Activated T-cell treated with anti-CD3 and anti-CD28 coated beads, Interleukin-2, amount 50 U/mL, for 1 hour (primary cell): Measurements from ENCODE around the gene PARK7.

Experiments used
- DNase-seq: peaks from one replicate; pipeline ENCODE4 v3.0.0-alpha.2; 2020

Gene PARK7

GRCh38 chr1:8011016-8011415 is 49.5 kb downstream of the PARK7 start:
- no peak for DNase-seq

DNA sequence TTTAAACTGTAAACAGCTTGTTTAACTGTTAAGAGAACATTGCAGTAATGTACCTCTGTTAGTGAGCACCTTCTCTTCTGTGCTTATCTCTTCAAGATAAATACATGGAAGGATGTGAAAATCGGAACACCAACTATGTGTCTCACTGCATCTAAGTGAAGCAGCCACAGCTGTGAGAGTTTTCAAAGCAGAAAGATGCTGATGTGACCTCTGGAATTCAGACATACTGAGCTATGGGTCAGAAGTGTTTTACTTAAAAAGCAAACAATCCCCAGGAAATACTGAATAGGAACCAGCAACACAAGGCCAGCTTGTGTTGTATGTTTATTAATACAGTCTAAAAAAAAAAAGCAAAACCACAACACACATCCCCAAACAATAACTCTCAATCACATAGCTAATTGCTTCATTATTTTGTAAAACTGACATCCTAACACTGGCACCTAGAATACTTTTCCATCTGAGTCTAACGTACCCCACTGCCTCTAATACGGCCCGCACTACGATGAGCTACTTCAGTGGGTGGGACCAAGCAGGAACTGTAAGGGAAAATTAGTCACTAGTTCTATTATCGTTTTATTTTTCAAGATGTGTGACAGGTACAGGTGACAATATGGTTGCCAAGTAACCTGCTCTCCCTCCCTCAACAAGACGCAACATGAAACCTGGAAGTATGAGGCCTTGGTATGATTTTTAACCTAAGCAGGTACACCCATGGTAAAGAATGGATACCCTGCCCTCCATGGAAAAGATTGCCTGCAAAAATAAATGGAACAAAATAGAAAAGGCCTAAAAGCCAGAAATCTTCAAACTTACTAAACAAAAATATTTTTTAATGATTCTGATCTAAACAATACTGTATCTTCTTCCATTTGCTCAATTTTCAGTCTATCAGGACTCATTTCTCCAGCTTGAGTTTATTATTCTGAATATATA is 50.7 kb downstream of the PARK7 start:
- no peak for DNase-seq

- no peak for DNase-seq
Observed at GRCh38 chr1:8012955-8013354, 51.4 kb downstream of the PARK7 start.

GRCh38 chr1:8013399-8013798 is 51.9 kb downstream of the PARK7 start:
- DNase-seq = no peak

DNA sequence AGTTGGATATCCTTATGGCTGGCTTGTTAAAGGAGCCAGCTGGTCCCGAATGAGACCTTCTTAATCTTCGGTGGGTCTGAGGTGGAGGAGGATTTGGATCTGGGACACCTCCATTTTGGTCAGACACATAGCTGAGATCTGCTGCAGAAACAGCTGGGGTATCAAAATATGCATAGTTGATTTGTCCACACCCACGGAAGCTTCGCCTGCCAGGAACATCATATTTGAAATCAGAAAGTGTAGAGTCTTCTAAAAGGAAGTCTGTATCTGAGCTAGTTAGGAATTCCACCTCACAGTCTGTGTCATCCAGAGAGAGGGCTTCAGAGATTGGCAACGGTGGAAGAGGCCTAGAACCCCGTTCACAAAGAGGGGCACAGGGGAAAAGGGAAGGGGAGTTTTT is 52.3 kb downstream of the PARK7 start:
- DNase-seq = no peak

- no peak for DNase-seq
Observed at GRCh38 chr1:8014381-8014988, 53.0 kb downstream of the PARK7 start.

GRCh38 chr1:8015036-8015808 is 53.7 kb downstream of the PARK7 start:
- DNase-seq = no peak

GRCh38 chr1:8015809-8016165 is 54.3 kb downstream of the PARK7 start:
- DNase-seq = no peak

DNA sequence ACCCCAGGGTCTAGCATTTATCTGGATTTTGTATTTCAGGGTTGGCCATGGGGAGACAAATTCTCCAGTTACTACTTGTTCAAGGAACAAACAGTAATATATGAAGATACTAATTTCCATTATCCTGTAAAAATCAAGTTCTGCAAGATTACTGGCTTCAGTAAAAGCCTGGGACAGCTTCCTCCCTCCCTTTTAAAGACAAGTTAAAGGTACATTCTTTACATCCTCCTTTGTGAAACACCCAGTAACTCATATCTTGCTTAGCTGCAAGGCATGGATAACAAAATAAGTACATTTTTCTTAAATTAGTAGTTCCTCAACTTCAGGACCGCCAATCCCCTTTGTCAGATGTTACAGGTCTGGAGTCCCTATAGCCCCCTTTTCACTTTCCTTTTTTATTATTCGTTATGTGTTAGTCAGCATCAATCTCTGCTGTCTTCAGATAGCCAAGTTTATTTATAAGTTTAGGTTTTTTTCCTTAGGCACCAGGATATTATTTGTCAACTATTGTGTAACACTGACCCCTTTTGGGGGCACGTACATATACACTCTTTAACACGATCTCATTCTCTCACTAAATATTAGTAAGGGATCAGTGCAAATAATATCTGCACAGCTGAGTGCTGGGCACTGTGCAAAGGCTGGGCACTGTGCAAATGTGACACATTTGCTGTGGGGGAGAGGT is 54.8 kb downstream of the PARK7 start:
- no peak for DNase-seq

DNA sequence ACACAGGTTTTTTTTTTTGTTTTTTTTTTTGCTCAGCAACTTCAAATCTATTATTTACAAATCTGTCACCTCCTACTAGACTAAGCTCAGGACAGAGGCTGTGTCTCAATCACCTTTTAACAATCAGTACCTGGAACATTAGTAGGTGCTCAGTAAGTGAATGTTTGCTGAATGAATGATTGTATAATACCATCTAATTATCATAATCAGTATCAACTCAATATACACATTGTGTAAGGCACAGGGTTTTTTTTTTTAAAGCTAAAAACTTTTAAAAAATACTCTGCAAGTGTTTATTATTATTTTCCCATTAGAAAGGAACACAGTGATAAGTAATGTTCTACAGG is 55.4 kb downstream of the PARK7 start:
- DNase-seq = no peak

GRCh38 chr1:8017495-8018197 is 56.1 kb downstream of the PARK7 start:
- no peak for DNase-seq

DNA sequence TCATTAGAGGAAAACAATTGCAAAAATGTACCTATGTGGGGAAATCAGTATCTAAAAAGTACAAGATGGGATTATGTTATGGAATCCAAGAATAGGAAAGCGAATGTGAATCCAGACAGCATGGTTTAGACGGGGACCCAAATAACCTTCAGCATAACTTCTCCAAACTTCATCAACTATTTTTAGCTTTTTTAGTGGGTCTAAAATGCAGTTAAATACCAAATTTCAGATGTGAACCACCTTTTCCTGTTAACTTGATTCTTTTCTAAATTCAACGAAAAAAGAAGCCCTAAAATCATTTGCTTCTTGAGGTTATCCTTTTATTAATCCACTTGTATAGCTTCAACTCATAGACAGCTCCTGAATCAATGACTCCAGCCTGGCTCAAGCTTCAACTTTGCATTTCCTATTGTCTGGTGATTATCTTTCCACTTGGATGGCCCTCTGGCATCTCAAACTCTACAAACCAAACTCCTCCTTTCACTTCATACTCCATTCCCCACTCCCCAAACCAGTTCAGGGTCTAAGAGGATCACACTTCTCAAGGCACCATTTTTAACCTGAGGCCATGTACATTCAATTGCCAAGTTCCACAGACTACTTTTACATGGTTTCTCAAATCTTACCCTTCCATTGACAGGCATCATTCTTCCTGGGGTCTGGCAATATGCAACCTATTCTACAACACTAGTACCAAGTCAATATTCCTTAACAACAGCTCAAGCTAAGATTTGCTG is 57.1 kb downstream of the PARK7 start:
- no peak for DNase-seq

- DNase-seq = no peak
Observed at GRCh38 chr1:8019229-8019620, 57.7 kb downstream of the PARK7 start.

DNA sequence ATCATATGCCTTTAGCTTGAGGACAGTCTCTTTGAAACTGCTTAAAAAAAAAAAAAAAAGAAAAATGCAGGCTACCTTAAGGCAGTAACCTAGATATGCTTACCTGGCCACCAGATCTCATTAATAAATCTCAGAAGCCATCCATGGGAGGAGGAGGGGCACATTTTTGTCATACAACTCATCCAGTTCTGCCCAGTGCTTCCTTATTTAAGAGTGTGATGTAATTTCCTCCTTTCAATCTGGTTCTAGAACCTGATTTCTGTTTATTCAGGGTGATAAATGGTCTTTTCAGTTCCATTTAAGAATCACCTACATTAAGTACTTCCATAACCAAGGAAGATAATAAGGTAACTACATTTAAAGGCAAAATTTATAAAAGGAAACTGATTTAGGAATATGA is 58.5 kb downstream of the PARK7 start:
- no peak for DNase-seq

DNA sequence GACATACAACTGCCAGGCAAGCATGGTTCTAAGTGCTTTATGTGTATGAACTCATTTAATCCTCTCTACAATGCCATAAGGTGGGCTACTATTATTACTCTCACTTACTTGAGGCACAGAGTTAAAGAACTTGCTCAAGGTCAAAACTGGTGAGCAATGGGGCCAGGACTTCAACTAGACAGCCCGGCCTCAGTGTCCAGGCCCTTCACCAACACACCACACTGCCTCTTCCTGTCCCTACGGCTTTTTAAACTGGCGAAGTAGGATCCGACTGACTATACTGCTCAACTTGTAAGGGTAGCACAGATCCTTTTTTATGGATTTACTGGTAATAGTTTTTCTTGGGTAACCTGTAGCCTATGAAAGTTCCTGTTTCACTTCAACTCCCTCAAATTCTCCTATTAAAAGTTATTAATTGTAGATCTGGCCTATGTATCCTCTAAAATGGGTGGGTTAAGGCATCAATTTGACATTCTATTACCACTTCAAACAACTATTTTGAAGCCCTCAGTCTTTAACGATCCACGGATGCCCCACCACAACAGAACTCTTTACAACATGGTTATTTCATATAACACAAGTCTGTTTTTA is 60.3 kb downstream of the PARK7 start:
- DNase-seq = no peak

DNA sequence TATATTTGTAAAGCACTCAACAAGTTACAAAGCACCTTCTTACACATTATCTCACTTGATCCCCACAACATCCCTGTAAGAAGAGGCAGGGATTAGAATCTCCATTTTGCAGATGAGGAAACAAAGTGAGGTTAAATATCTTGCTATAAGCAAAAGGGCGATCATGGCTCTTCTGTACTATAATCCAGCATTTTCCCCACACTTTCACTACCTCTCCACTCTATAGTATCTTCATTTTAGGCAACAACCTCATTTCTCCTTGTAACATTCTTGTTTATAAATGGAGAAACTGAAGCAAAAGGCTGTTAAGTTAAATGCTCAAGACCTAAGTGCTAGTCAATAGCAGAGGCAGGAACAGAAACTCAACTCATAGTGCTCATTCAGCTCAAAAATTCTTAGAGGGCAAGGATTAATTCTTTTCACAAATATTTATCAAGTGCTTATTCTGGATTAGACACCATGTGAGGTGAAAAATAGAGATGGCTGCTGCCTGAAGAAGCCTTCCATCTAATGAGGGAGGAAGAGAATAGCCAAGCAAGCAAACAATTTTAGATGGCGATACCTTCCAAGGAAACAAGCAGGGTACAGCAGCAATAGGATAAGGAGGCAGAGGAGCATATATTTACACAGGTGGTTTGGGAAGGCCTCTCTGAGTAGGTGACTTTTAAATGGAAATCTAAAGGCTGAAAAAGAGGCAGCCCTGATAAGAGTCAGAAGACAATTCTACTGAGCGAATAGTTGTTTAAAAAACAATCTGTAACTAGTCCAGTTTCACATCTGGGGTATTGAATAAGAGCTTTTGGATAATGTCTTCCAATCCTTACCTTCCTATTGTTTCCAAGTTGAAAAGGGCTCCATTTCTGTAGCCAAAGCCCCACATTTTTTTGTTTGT is 61.1 kb downstream of the PARK7 start:
- no peak for DNase-seq

DNA sequence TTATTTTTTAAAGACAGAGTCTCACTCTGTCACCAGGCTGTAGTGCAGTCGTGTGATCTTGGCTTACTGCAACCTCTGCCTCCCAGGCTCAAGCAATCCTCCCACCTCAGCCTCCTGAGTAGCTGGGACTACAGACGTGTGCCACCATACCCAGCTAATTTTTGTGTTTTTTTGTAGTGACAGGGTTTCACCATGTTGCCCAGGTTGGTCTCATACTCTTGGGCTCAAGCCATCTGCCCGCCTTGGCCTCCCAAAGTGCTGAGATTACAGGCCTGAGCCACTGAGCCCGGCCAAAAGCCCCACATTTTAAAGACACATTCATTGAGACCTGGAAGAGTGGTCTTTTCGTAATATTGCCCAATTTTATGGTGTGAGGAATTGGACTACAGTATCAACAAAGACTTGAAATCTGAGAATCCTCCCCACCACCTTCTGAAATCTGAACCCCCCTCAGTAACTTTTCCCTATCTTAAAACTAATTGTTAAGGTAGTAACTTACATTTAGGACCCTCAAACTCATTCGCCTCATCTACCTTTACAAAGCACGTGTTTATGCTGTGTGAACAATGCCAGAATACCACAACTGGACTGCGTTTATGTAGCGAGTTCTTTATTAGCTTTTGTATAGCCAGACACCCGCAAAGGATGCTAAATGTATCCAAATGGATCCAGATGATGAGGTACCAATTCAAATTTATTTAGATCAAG is 61.9 kb downstream of the PARK7 start:
- DNase-seq = no peak

DNA sequence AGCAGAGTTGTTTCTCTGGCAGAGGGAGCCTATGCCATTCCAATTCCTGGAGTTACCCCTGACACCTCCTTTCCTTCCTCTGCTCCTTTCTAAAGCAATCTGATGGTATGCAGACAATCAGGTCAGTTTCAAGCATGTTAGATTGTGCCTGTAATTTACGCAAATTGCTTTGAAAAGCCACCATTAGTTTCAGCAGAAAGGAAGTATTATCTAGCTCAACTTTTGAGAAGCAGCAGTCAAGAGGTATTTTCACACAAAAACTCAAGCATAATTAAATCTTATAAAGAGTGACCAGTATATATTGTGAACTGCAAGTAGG is 62.4 kb downstream of the PARK7 start:
- DNase-seq = no peak

DNA sequence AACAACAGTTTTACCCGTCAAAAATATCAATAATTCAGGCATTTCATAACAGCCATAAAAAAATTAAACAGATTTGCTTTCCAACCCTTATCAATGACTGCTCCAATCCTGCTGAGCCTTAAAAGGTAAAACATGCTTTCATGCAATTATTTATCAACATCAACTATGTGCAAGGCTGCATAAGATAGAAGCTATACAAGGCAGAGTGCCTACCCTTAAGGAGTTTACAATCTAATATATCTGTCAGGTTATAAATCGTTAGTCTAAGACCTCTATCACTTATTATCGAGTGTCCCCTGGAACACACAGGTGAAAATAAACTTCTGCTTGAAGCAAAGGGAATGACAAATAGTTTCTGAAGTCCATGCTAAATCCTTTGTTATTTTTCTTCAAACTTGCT is 62.8 kb downstream of the PARK7 start:
- no peak for DNase-seq

DNA sequence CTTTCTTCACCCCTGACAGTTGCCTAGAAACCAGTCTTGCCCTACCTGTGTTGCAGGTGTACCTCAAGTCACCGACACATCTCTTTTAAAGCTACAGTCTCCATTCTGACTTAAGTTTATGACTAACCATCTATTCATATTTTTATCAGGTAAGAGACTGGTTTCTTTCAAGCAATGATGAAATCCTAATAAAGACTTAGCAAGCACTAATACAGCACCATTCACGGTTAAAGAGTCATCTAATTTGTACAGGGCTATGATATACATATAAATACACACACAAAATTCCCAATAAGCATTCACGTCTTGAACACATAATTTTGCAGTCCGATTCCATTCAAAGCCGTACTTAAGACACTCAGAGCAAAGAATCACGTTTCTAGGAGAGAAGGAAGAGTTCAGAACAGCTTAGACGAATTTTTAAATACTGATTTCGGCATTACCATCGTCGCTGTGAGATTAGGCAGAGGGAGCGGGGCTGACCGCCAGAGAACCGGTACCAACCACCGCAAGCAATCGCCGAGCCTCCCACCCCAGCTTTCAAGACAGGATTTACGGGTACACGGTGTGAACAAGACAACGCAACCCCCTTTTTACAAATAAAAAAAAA is 63.7 kb downstream of the PARK7 start:
- no peak for DNase-seq
